ENCODE data around the gene DNAH2.

The DNAH2 gene

GRCh38 chr17:7727886-7728285, 10.3 kb downstream of the DNAH2 start:
- H3K4me3 ChIP-seq (ENCODE audit: low read depth, low read length), result no peak overlapping the region
- TF ChIP-seq CTCF (IDR thresholded peaks at IDR 0.05; ENCODE audit: low read depth, low read length), result no peak

- no peak for TF ChIP-seq CTCF (IDR thresholded peaks at IDR 0.05; ENCODE audit: low read depth, low read length)
- H3K4me3 ChIP-seq (ENCODE audit: low read depth, low read length), result no peak overlapping the region
Measured at GRCh38 chr17:7729816-7730215, 12.3 kb downstream of the DNAH2 start.

GRCh38 chr17:7732981-7733539, 15.5 kb downstream of the DNAH2 start:
- H3K4me3 ChIP-seq (ENCODE audit: low read depth, low read length), result no peak overlapping the region
- no peak for TF ChIP-seq CTCF (IDR thresholded peaks at IDR 0.05; ENCODE audit: low read depth, low read length)

GRCh38 chr17:7737601-7738000, 20.1 kb downstream of the DNAH2 start:
- no peak for TF ChIP-seq CTCF (IDR thresholded peaks at IDR 0.05; ENCODE audit: low read depth, low read length)
- H3K4me3 ChIP-seq (ENCODE audit: low read depth, low read length), result no peak overlapping the region

GRCh38 chr17:7739746-7740145, 22.2 kb downstream of the DNAH2 start:
- no peak overlapping the region for H3K4me3 ChIP-seq (ENCODE audit: low read depth, low read length)
- TF ChIP-seq CTCF (IDR thresholded peaks at IDR 0.05; ENCODE audit: low read depth, low read length), result no peak

GRCh38 chr17:7740481-7741001, 23.0 kb downstream of the DNAH2 start:
- peak overlapping the region; percentile 17; the same call in 1 of the 2 replicates for H3K4me3 ChIP-seq (ENCODE audit: low read depth, low read length)
- TF ChIP-seq CTCF (IDR thresholded peaks at IDR 0.05; ENCODE audit: low read depth, low read length), result no peak

- TF ChIP-seq CTCF (IDR thresholded peaks at IDR 0.05; ENCODE audit: low read depth, low read length), result no peak
- H3K4me3 ChIP-seq (ENCODE audit: low read depth, low read length), result no peak overlapping the region
Measured at GRCh38 chr17:7742729-7743128, 25.2 kb downstream of the DNAH2 start.
